Mesendoderm (in vitro differentiated cells): Measurements from ENCODE around the gene RAB5IF.
"Not testable (repeated sequence)": the region's sequence is repeated elsewhere in the genome, so short reads cannot be mapped to it uniquely, and the experiment has no call there.

Experiments
- DNase-seq: peaks from one replicate; pipeline ENCODE4 v3.0.0; 2013
- H2AK5ac ChIP-seq: 2 replicates; pipeline ENCODE4 v1.6.1; 2013; ENCODE audit warnings: low read length, inconsistent platforms
- H2BK120ac ChIP-seq: 2 replicates; pipeline ENCODE4 v1.6.1; 2013; ENCODE audit warnings: low read depth, mild to moderate bottlenecking, low read length, moderate library complexity, mixed read lengths
- H2BK15ac ChIP-seq: replicated peaks from 2 replicates; pipeline ENCODE4 v1.6.1; 2013; ENCODE audit warnings: low read depth, mild to moderate bottlenecking, moderate library complexity
- H2BK5ac ChIP-seq: 2 replicates; pipeline ENCODE4 v1.6.1; 2013; ENCODE audit warnings: low read length, inconsistent platforms
- H3K18ac ChIP-seq: 2 replicates; pipeline ENCODE4 v1.6.1; 2013; ENCODE audit warnings: mild to moderate bottlenecking, low read length, mixed read lengths
- H3K23ac ChIP-seq: one replicate; pipeline ENCODE4 v1.6.1; 2013; ENCODE audit warnings: low read length
- H3K27ac ChIP-seq: 2 replicates; pipeline ENCODE4 v1.5.1; 2013; ENCODE audit warnings: low read depth, mild to moderate bottlenecking, inconsistent platforms, low read length, moderate library complexity
- H3K27me3 ChIP-seq: 2 replicates; pipeline ENCODE4 v1.6.1; 2013; ENCODE audit warnings: low read length, control low read depth, mild to moderate bottlenecking, inconsistent platforms; ENCODE audit not compliant: insufficient read depth, poor library complexity
- H3K36me3 ChIP-seq: 2 replicates; pipeline ENCODE4 v1.6.1; 2013; ENCODE audit warnings: low read length, inconsistent platforms; ENCODE audit not compliant: control insufficient read depth, insufficient read depth
- H3K4ac ChIP-seq: one replicate; pipeline ENCODE4 v1.6.1; 2013; ENCODE audit warnings: low read depth, mild to moderate bottlenecking, low read length, moderate library complexity
- H3K4me1 ChIP-seq: 2 replicates; pipeline ENCODE4 v1.6.1; 2013; ENCODE audit warnings: low read depth, low read length, inconsistent platforms; ENCODE audit not compliant: control insufficient read depth
- H3K4me2 ChIP-seq: 2 replicates; pipeline ENCODE4 v1.6.1; 2013; ENCODE audit warnings: low read length
- H3K4me3 ChIP-seq: 2 replicates; pipeline ENCODE4 v1.5.1; 2013; ENCODE audit warnings: mild to moderate bottlenecking, low read length
- H3K56ac ChIP-seq: one replicate; pipeline ENCODE4 v1.6.1; 2013; ENCODE audit warnings: low read length
- H3K79me1 ChIP-seq: 2 replicates; pipeline ENCODE4 v1.6.1; 2013; ENCODE audit warnings: low read length, inconsistent platforms
- H3K79me2 ChIP-seq: 2 replicates; pipeline ENCODE4 v1.6.1; 2013; ENCODE audit warnings: mild to moderate bottlenecking, low read length; ENCODE audit not compliant: control insufficient read depth, insufficient read depth
- H3K9ac ChIP-seq: 2 replicates; pipeline ENCODE4 v1.6.1; 2013; ENCODE audit warnings: low read length, inconsistent platforms
- H4K5ac ChIP-seq: one replicate; pipeline ENCODE4 v1.6.1; 2013; ENCODE audit warnings: low read length
- H4K8ac ChIP-seq: one replicate; pipeline ENCODE4 v1.6.1; 2013; ENCODE audit warnings: low read depth, mild to moderate bottlenecking, control low read depth, low read length, moderate library complexity
- WGBS: extraction: QIAGEN DNeasy Blood & Tissue Kit; methylation state at CpG from one replicate; pipeline ENCODE4 v1.1.7; 2013; ENCODE audit warnings: low lambda C conversion rate, missing lambda C conversion rate; ENCODE audit not compliant: insufficient coverage; ENCODE audit errors: extremely low coverage; 5-methylcytosine and 5-hydroxymethylcytosine counted together

Gene RAB5IF

DNA sequence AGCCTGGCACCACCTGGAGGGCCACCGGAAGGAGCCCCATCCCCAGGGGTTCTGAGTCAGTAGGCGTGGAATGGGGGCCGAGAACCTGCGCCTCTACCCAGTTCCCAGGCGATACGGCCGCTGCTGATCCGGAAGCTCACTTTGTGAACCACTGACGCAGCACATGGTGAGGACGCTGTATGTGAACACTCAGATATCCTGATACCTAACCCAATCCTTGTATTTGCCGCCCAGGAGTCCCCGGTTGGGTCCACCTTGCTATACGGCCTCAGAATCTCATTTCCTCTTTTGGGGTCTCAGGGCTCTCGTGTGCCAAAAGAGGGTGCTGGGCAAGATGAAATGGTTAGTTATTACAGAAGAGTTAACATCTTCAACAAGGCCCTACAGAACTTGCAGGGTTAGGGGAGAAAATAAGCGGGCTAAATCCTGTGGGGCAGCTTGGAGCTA, 604 bp upstream of the RAB5IF start:
- Histone ChIP-seq H2AK5ac (no peak overlapping the region), H3K9ac (peak overlapping the region; percentile 60), H2BK5ac (no peak overlapping the region), H3K27me3 (no peaks in the 10 kb centered on the region), H3K23ac (no peak overlapping the region), H4K8ac (no peak overlapping the region), H3K36me3 (peaks cover 8% of the 10 kb centered on the region), H3K4me2 (peak overlapping the region; percentile 19), H3K79me1 (peaks cover 11% of the 10 kb centered on the region), H3K79me2 (peaks cover 25% of the 10 kb centered on the region), H4K5ac (no peak overlapping the region), H3K56ac (peak overlapping the region; percentile 73), H2BK120ac (peak overlapping the region; percentile 33), H3K4ac (peak overlapping the region; percentile 62), H3K27ac (no peak overlapping the region), H3K4me1 (peaks cover 2% of the 10 kb centered on the region), H3K4me3 (no peak overlapping the region), H3K18ac (peak overlapping the region; percentile 29), H2BK15ac (no peak overlapping the region)
- WGBS: no CpG with 5 or more reads among the region's 15 CpGs
- no peak for DNase-seq

DNA sequence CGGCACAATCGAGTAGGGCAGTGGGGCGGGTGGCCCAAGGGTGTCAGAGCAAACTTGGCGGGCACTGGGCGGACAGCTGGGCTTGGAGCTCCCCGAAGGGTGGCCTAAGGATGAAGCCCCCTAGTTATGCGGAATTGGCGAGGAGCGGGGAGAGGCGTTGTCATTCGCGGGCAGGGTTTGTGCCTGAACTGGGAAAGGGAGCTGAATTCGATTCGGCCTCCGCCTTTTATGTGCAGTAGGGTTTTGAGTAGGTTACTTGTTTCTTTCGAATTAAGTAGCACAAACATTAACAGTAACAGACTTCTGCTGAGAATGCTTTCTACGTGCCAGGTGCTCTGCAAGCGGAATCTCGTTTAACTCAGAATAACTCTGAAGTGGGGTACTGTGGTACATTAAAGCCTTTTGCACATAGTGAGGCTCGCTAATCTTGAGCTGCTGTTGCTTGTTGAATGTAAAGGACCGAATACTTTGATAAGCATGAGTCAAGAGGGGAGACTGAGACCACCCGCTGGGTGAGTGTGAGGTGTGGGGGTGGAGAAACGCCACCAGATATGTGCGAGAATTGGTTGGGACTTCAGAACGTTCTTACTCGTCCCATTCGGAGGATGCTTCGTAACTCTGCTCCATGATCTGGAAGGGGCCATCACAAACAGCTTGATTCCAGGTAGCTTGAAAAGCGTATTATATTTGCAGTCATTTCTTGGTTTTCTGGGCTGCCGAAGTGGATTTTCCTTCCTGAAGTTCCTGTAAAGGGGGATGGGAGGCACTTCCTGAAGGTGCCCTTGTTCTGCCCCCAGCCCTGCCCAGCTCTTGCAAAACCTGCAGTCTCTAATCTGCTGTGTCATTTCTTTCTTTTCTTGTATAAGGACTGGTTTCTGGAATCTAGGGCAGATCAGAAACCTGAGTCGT, 833 bp downstream of the RAB5IF start:
- H2BK15ac ChIP-seq: no peak overlapping the region
- WGBS: no CpG with 5 or more reads among the region's 31 CpGs
- DNase-seq: peak; percentile 75
- no peak overlapping the region for H4K5ac ChIP-seq
- peaks cover 8% of the 10 kb centered on the region for H3K36me3 ChIP-seq
- H3K18ac ChIP-seq: peak overlapping the region; percentile 22
- peak overlapping the region; percentile 21 for H3K4ac ChIP-seq
- peak overlapping the region; percentile 91 for H3K4me2 ChIP-seq
- peak overlapping the region; percentile 93 for H3K9ac ChIP-seq
- peak overlapping the region; percentile 56 for H3K27ac ChIP-seq
- no peak overlapping the region for H4K8ac ChIP-seq
- peak overlapping the region; percentile 38 for H2AK5ac ChIP-seq
- H3K4me1 ChIP-seq: peaks cover 2% of the 10 kb centered on the region
- H3K56ac ChIP-seq: peak overlapping the region; percentile 99
- no peak overlapping the region for H2BK120ac ChIP-seq
- H3K79me2 ChIP-seq: peaks cover 25% of the 10 kb centered on the region
- no peak overlapping the region for H3K23ac ChIP-seq
- H3K4me3 ChIP-seq: peak overlapping the region; percentile 97
- no peaks in the 10 kb centered on the region for H3K27me3 ChIP-seq
- peak overlapping the region; percentile 35 for H2BK5ac ChIP-seq
- peaks cover 11% of the 10 kb centered on the region for H3K79me1 ChIP-seq

DNA sequence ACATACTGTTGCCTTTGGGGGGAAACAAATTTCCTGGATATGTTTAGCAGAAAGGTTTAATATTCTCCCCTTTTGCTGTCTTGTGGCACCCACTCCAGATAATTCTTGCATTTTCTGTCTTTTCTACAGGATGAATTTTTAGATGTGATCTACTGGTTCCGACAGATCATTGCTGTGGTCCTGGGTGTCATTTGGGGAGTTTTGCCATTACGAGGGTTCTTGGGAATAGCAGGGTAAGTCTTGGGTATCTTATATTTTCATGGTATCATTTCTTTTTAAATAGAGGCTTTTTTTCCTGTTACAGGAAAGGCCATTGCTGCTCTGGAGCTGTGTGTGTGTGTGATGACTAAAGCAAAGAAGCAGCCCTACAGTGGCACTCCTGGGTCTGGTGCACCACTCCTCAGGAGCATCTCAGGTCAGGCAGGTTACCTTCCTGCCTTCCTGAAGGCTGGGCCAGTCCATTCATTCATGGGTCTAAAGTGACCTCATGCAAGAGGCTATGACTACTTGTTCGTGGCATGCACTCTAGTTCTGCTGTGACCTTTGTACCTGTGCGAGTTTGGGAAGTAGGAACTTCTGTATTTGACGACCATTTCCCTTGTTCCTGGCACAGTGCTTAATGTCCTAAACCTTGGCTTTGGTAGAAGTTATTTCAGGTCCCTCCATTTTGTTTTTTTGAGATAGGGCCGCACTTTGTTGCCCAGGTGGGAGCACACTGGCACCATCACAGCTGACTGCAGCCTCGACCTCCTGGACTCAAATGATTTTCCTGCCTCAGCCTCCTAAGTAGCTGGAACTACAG, 2.2 kb downstream of the RAB5IF start:
- H2BK120ac ChIP-seq: no peak overlapping the region
- no peak overlapping the region for H2BK5ac ChIP-seq
- H3K27ac ChIP-seq: no peak overlapping the region
- peaks cover 11% of the 10 kb centered on the region for H3K79me1 ChIP-seq
- H3K4ac ChIP-seq: no peak overlapping the region
- H3K23ac ChIP-seq: no peak overlapping the region
- H4K8ac ChIP-seq: no peak overlapping the region
- H3K79me2 ChIP-seq: peaks cover 25% of the 10 kb centered on the region
- H3K27me3 ChIP-seq: no peaks in the 10 kb centered on the region
- H2AK5ac ChIP-seq: no peak overlapping the region
- H4K5ac ChIP-seq: no peak overlapping the region
- H3K4me2 ChIP-seq: no peak overlapping the region
- peaks cover 2% of the 10 kb centered on the region for H3K4me1 ChIP-seq
- H3K18ac ChIP-seq: no peak overlapping the region
- H2BK15ac ChIP-seq: no peak overlapping the region
- no CpG with 5 or more reads among the region's 7 CpGs for WGBS
- H3K4me3 ChIP-seq: no peak overlapping the region
- H3K56ac ChIP-seq: no peak overlapping the region
- no peak overlapping the region for H3K9ac ChIP-seq
- H3K36me3 ChIP-seq: peaks cover 17% of the 10 kb centered on the region
- DNase-seq: no peak

DNA sequence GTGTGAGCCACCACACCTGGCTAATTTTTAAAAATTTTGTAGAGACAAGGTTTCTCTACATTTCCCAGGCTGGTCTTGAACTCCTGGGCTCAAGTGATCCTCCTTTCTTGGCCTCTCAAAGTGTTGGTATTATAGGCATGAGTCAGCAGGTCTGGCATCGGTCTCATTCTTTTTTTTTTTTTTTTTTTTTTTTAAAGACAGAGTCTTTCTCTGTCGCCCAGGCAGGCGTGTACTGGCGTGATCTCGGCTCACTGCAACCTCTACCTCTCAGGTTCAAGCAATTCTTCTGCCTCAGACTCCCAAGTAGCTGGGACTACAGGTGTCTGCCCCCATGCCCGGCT, 2.8 kb downstream of the RAB5IF start:
- H4K5ac ChIP-seq, H3K27ac ChIP-seq, H3K4me1 ChIP-seq, H3K18ac ChIP-seq, H3K4ac ChIP-seq, H3K23ac ChIP-seq, DNase-seq, H2AK5ac ChIP-seq, H4K8ac ChIP-seq, H2BK15ac ChIP-seq, H3K4me3 ChIP-seq, H3K56ac ChIP-seq, H2BK120ac ChIP-seq, H3K4me2 ChIP-seq, H3K27me3 ChIP-seq, H2BK5ac ChIP-seq, H3K9ac ChIP-seq: not testable (repeated sequence)
- no CpG with 5 or more reads among the region's 6 CpGs for WGBS
- Histone ChIP-seq H3K79me1 (peaks cover 11% of the 10 kb centered on the region), H3K36me3 (peaks cover 19% of the 10 kb centered on the region), H3K79me2 (peaks cover 25% of the 10 kb centered on the region)

DNA sequence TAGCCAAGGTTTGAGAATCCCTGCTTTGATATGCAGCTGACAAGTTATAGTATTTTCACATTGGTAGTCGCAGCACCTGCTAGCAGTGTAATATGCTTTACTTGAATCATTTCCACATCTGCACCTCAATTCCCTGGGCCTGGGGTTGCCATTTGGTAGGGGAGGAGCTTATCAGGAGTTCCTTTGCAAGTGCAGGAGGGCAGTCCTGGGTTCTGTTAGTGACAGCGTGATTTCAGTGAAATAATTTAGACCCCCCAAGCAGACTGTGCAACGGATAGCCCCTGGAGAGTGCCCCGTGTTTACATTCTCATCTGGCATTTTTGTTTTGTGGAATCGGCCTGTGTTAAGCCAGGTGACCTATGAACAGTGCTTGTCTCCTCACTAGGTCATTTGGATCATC, 6.0 kb downstream of the RAB5IF start:
- no peak overlapping the region for H4K5ac ChIP-seq
- no peak overlapping the region for H4K8ac ChIP-seq
- no peak overlapping the region for H3K56ac ChIP-seq
- no peak overlapping the region for H2BK15ac ChIP-seq
- no peak overlapping the region for H3K4me2 ChIP-seq
- no peak overlapping the region for H3K18ac ChIP-seq
- H2BK120ac ChIP-seq: no peak overlapping the region
- H3K4me1 ChIP-seq: no peaks in the 10 kb centered on the region
- no peak for DNase-seq
- no CpG with 5 or more reads among the region's 5 CpGs for WGBS
- H2AK5ac ChIP-seq: no peak overlapping the region
- H3K79me2 ChIP-seq: peaks cover 16% of the 10 kb centered on the region
- peaks cover 7% of the 10 kb centered on the region for H3K79me1 ChIP-seq
- H2BK5ac ChIP-seq: no peak overlapping the region
- H3K23ac ChIP-seq: no peak overlapping the region
- H3K4me3 ChIP-seq: no peak overlapping the region
- no peaks in the 10 kb centered on the region for H3K27me3 ChIP-seq
- H3K27ac ChIP-seq: no peak overlapping the region
- no peak overlapping the region for H3K9ac ChIP-seq
- H3K36me3 ChIP-seq: peaks cover 29% of the 10 kb centered on the region
- H3K4ac ChIP-seq: no peak overlapping the region
